ENCODE data around the gene IFIT1B. TPM values are rescaled to one million over a fixed set of nuclear protein-coding genes. Genes with fewer than 3 reads are reported as not detected.
A peak's percentile ranks its signal among the peaks of the same experiment; 100 is the strongest.

IFIT1B gene
- total and polyA plus RNA-seq, 2 of the 8 experiments (the other 6 are each of a cell fraction or from before 2014, with no cell fraction given) = not detected

GRCh38 chr10:89369156-89370105 lies 8.4 kb upstream of the IFIT1B start:
- peak overlapping the region; percentile 69; the same call in 1 of the 2 replicates for H2BK5ac ChIP-seq (ENCODE audit: low read depth, low read length)
- ChIA-PET POLR2A (ENCODE audit: partially characterized antibody) (interaction anchor here (1.3 to 1.4 kb wide), 2 partner anchors 9 to 39 kb away, joined by 4 to 5 read pairs; partner anchors contain the start of gene IFIT1B), CTCF (ENCODE audit: partially characterized antibody) (interaction anchor here (0.5 to 5.4 kb wide), 46 partner anchors 9 to 534 kb away, joined by 3 to 64 read pairs (median 5); partner anchors contain the start of genes IFIT1, IFIT1B, IFIT2 and LIPA)
- no peaks in the 10 kb centered on the region; the same call in 1 of the 2 replicates for H3K23me2 ChIP-seq (ENCODE audit: low read depth, low read length)
- 65% methylated on average over 5 of the region's 5 CpGs; no CpG with 5 or more reads in 1 of the 2 experiments for WGBS, 2 experiments (ENCODE audit: extremely low coverage in 1 of 2, insufficient coverage in 1 of 2, insufficient read length in 1 of 2, insufficient replicate concordance in 2 of 2, low coverage in 1 of 2, low lambda C conversion rate in 2 of 2, missing lambda C conversion rate in 1 of 2)
- H3K4me3 ChIP-seq (ENCODE audit: extremely low read depth in 1 of 4, insufficient read depth in 2 of 4, low read depth in 3 of 4, low read length in 4 of 4) = no peak overlapping the region
- no peak overlapping the region for H4K91ac ChIP-seq (replicated peaks; ENCODE audit: insufficient read length, low read length)
- no peaks in the 10 kb centered on the region for H3K9me3 ChIP-seq (ENCODE audit: insufficient read depth in 2 of 2, low read depth in 1 of 2, low read length in 1 of 2)
- H2BK15ac ChIP-seq (ENCODE audit: low read length) = no peak overlapping the region
- H4K8ac ChIP-seq (ENCODE audit: extremely low read depth, insufficient read depth, low read length) = no peak overlapping the region
- peak overlapping the region; percentile 23; the same call in 1 of the 2 replicates for H2AFZ ChIP-seq (ENCODE audit: low read length)
- no peak overlapping the region for H3K23ac ChIP-seq (ENCODE audit: insufficient read length)
- no peak overlapping the region for H3K56ac ChIP-seq (replicated peaks; ENCODE audit: insufficient read length, low read depth, low read length)
- H2BK12ac ChIP-seq (ENCODE audit: low read depth, low read length) = no peak overlapping the region
- no peak overlapping the region; a peak in 1 of 7 replicates for H3K9ac ChIP-seq (replicated peaks in 1 of 4; ENCODE audit: extremely low read depth in 1 of 4, low read depth in 3 of 4, low read length in 3 of 4)
- H3K36me3 ChIP-seq (ENCODE audit: control insufficient read depth in 2 of 4, insufficient read depth in 4 of 4, low read length in 3 of 4) = no peaks in the 10 kb centered on the region
- H2AK5ac ChIP-seq (ENCODE audit: low read depth, low read length) = no peak overlapping the region
- no peak overlapping the region for H4K5ac ChIP-seq (ENCODE audit: insufficient read length, low read depth, low read length)
- 0 out of 2 replicates have a peak overlapping the region, but pooled peaks have one; percentile 1 for H3K18ac ChIP-seq (ENCODE audit: extremely low read depth, low read length)
- H3K27me3 ChIP-seq (replicated peaks in 1 of 4; ENCODE audit: control insufficient read depth in 3 of 4, extremely low read depth in 1 of 4, insufficient read depth in 3 of 4, low read length in 3 of 4) = no peaks in the 10 kb centered on the region
- H3K79me1 ChIP-seq (ENCODE audit: low read depth, low read length) = no peaks in the 10 kb centered on the region
- H3K4me2 ChIP-seq (ENCODE audit: insufficient read depth in 1 of 2, low read depth in 2 of 2, low read length in 2 of 2) = no peak overlapping the region
- H2BK120ac ChIP-seq (replicated peaks; ENCODE audit: low read depth, low read length) = no peak overlapping the region
- no peak overlapping the region for H3K14ac ChIP-seq (ENCODE audit: insufficient read length)
- FAIRE-seq = no peak
- peak overlapping the region; percentile 9; the same call in 1 of the 2 replicates for H2BK20ac ChIP-seq (ENCODE audit: low read length)
- H3K27ac ChIP-seq (ENCODE audit: low read depth, low read length) = no peak overlapping the region
- H3K4me1 ChIP-seq (replicated peaks in 1 of 4; ENCODE audit: control insufficient read depth in 3 of 4, insufficient read depth in 4 of 4, low read length in 3 of 4) = peaks cover 0 to 6% (median 0%) of the 10 kb centered on the region in 4 experiments; a peak in 1 of 7 replicates
- no peak for DNase-seq (ENCODE audit: low read depth in 1 of 2, low spot score in 2 of 2)
- no peaks in the 10 kb centered on the region for H3K79me2 ChIP-seq (ENCODE audit: control insufficient read depth in 1 of 2, insufficient read depth in 2 of 2, low read length in 2 of 2)
- no peaks in the 10 kb centered on the region for H4K20me1 ChIP-seq (replicated peaks in 1 of 2; ENCODE audit: control insufficient read depth in 1 of 2, insufficient read depth in 2 of 2, low read length in 2 of 2)
- H3K4ac ChIP-seq (replicated peaks; ENCODE audit: insufficient read length, low read depth, low read length) = no peak overlapping the region
- TF ChIP-seq SIRT6 (IDR thresholded peaks at IDR 0.05; ENCODE audit: low read length) (no peak), RBBP5 (IDR thresholded peaks at IDR 0.05; ENCODE audit: borderline replicate concordance, low read depth, low read length) (no peak), RFX5 (IDR thresholded peaks at IDR 0.05; ENCODE audit: borderline replicate concordance, low read depth, low read length) (no peak), EP300 (IDR thresholded peaks at IDR 0.05; ENCODE audit: borderline replicate concordance in 1 of 2, low read depth in 2 of 2, low read length in 2 of 2) (no peak), USF2 (IDR thresholded peaks at IDR 0.05; ENCODE audit: low read length) (no peak), RAD21 (IDR thresholded peaks at IDR 0.05 in 1 of 2, conservative IDR thresholded peaks at IDR 0.05 in 1 of 2; ENCODE audit: low read depth in 2 of 2, low read length in 2 of 2) (peak; percentile 50 to 51), SP4 (IDR thresholded peaks at IDR 0.05; ENCODE audit: low read length) (no peak)

Data from H1 (cell line).